GM23338 (cell line): ENCODE measurements around the gene PPP2R2B. TPM values are rescaled to one million over a fixed set of nuclear protein-coding genes. Genes with fewer than 3 reads are reported as not detected.

ENCODE experiments used
- ATAC-seq: fragments of 200-7000 bp; cut with Tn5 transposase; 3 replicates; pipeline ENCODE4 v1.9.1; 2020
- DNase-seq: peaks from one replicate; pipeline ENCODE4 v3.0.0-alpha.2; 2015; ENCODE audit warnings: low spot score
- H2AFZ ChIP-seq: fragments of 200-600 bp; sonication (generic); 2 replicates; pipeline ENCODE4 v1.8.0; 2016; ENCODE audit warnings: antibody characterized with exemption, mild to moderate bottlenecking, moderate library complexity
- H3F3A ChIP-seq: fragments of 200-600 bp; sonication (generic); replicated peaks from 2 replicates; pipeline ENCODE4 v1.8.0; 2017; ENCODE audit warnings: antibody characterized with exemption, mixed run types, low read depth
- H3K27ac ChIP-seq: fragments of 200-600 bp; sonication (generic); 2 replicates; pipeline ENCODE4 v1.6.1; 2016; ENCODE audit warnings: low read depth
- H3K27me3 ChIP-seq: fragments of 200-600 bp; sonication (generic); 2 replicates; pipeline ENCODE4 v1.8.0; 2016; ENCODE audit warnings: mild to moderate bottlenecking, mixed run types, moderate library complexity; ENCODE audit not compliant: insufficient read depth
- H3K36me3 ChIP-seq: fragments of 200-600 bp; sonication (generic); 2 replicates; pipeline ENCODE4 v1.8.0; 2016; ENCODE audit warnings: mild to moderate bottlenecking; ENCODE audit not compliant: insufficient read depth
- H3K4me1 ChIP-seq: fragments of 200-600 bp; sonication (generic); 2 replicates; pipeline ENCODE4 v1.8.0; 2016; ENCODE audit warnings: mild to moderate bottlenecking, moderate library complexity; ENCODE audit not compliant: insufficient read depth
- H3K4me2 ChIP-seq: fragments of 200-600 bp; sonication (generic); 2 replicates; pipeline ENCODE4 v1.7.1; 2017; ENCODE audit warnings: mixed run types
- H3K4me3 ChIP-seq: fragments of 200-600 bp; sonication (generic); 2 replicates; pipeline ENCODE4 v1.6.1; 2016; ENCODE audit warnings: mixed run types
- H3K79me2 ChIP-seq: fragments of 200-600 bp; sonication (generic); replicated peaks from 2 replicates; pipeline ENCODE4 v1.8.0; 2017; ENCODE audit warnings: mild to moderate bottlenecking; ENCODE audit not compliant: insufficient read depth
- H3K9me2 ChIP-seq: fragments of 200-600 bp; sonication (generic); 2 replicates; pipeline ENCODE4 v1.8.0; 2017; ENCODE audit not compliant: insufficient read depth
- H4K20me1 ChIP-seq: fragments of 200-600 bp; sonication (generic); replicated peaks from 2 replicates; pipeline ENCODE4 v1.8.0; 2017; ENCODE audit warnings: mild to moderate bottlenecking; ENCODE audit not compliant: insufficient read depth
- H3K27ac Mint-ChIP-seq: 2 replicates; pipeline ENCODE4 v1.8.0; 2020; ENCODE audit warnings: inconsistent platforms, mild to moderate bottlenecking, moderate library complexity, mixed read lengths
- H3K27me3 Mint-ChIP-seq: 3 replicates; pipeline ENCODE4 v1.8.0; 2022; ENCODE audit warnings: low read depth, mild to moderate bottlenecking, moderate library complexity, mixed read lengths, inconsistent platforms; ENCODE audit not compliant: insufficient read depth, poor library complexity
- H3K36me3 Mint-ChIP-seq: 3 replicates; pipeline ENCODE4 v1.8.0; 2021; ENCODE audit warnings: low read depth, mild to moderate bottlenecking, inconsistent platforms, moderate library complexity, mixed read lengths
- H3K4me1 Mint-ChIP-seq: 3 replicates; pipeline ENCODE4 v1.8.0; 2020; ENCODE audit warnings: mild to moderate bottlenecking, inconsistent platforms, mixed read lengths
- H3K4me3 Mint-ChIP-seq: 3 replicates; pipeline ENCODE4 v1.8.0; 2021; ENCODE audit warnings: moderate library complexity, mild to moderate bottlenecking, inconsistent platforms, mixed read lengths
- H3K9me3 Mint-ChIP-seq: 3 replicates; pipeline ENCODE4 v1.8.0; 2020; ENCODE audit warnings: moderate library complexity, mild to moderate bottlenecking, inconsistent platforms, mixed read lengths
- CREB1 ChIP-seq: fragments of 250-450 bp; sonication (Bioruptor Pico); IDR thresholded peaks from 2 replicates; pipeline ENCODE4 v1.5.0; 2020; ENCODE audit warnings: low read depth, mild to moderate bottlenecking, moderate library complexity
- CTCF ChIP-seq, 2 experiments: fragments of 200-600 bp in 1 of 2; sonication (generic) in 1 of 2; conservative IDR thresholded peaks; 2 replicates each; pipeline versions ENCODE4 v1.5.1 to v1.6.1; 2016 to 2017; ENCODE audit warnings: antibody characterized with exemption in 2 of 2, low read depth in 2 of 2, mild to moderate bottlenecking in 2 of 2, moderate library complexity in 1 of 2
- EZH2 ChIP-seq: fragments of 200-600 bp; sonication (generic); IDR thresholded peaks from one replicate; pipeline ENCODE4 v1.8.0; 2017; ENCODE audit warnings: antibody characterized with exemption, mild to moderate bottlenecking, low read depth; ENCODE audit not compliant: unreplicated experiment
- JUNB ChIP-seq: IDR thresholded peaks from one replicate; pipeline ENCODE4 v1.6.1; 2016; ENCODE audit warnings: antibody characterized with exemption; ENCODE audit not compliant: unreplicated experiment
- NANOG ChIP-seq: IDR thresholded peaks from 2 replicates; pipeline ENCODE4 v1.6.1; 2016; ENCODE audit warnings: antibody characterized with exemption, borderline replicate concordance
- POLR2AphosphoS5 ChIP-seq: IDR thresholded peaks from 2 replicates; pipeline ENCODE4 v1.6.1; 2016; ENCODE audit warnings: antibody characterized with exemption, low read depth
- ZNF462 ChIP-seq: fragments of 250-450 bp; sonication (Bioruptor Pico); IDR thresholded peaks from 2 replicates; pipeline ENCODE4 v1.5.0; 2020; ENCODE audit warnings: mild to moderate bottlenecking, moderate library complexity
- polyA plus RNA-seq: library from polyadenylated mRNA; unstranded; fragments of >200 nt; fragmentation: Nextera tagmentation; extraction: Ambion mirVana; gene quantifications from 2 replicates; pipeline ENCODE4 v1.2.1, GENCODE V29; 2016
- total RNA-seq: library from RNA; depleted of rRNA; stranded (reverse); fragments of >200 nt; shearing (Covaris generic); gene quantifications from 2 replicates; pipeline ENCODE4 v1.2.3, GENCODE V29; 2014

The PPP2R2B gene
- total and polyA plus RNA-seq, 2 experiments from 2014 or later = 21.3 to 33.9 TPM

- ATAC-seq = no peak
- H3K4me1 ChIP-seq = no peaks in the 10 kb centered on the region
- H4K20me1 ChIP-seq = no peaks in the 10 kb centered on the region
- Mint-ChIP-seq H3K36me3 (peaks cover 7% of the 10 kb centered on the region), H3K4me3 (no peak overlapping the region), H3K9me3 (no peaks in the 10 kb centered on the region), H3K4me1 (no peaks in the 10 kb centered on the region; the same call in 2 of the 3 replicates), H3K27me3 (no peaks in the 10 kb centered on the region), H3K27ac (no peak overlapping the region)
- no peaks in the 10 kb centered on the region for H3F3A ChIP-seq
- H3K9me2 ChIP-seq = peaks cover 4% of the 10 kb centered on the region; the same call in 1 of the 2 replicates
- H3K4me2 ChIP-seq = no peak overlapping the region
- TF ChIP-seq ZNF462 (CRISPR knock-in tag) (no peak), NANOG (no peak), CREB1 (no peak), EZH2 (no peak), CTCF (conservative IDR thresholded peaks at IDR 0.05; ENCODE audit: low read depth in 2 of 2) (no peak), JUNB (no peak), POLR2AphosphoS5 (no peak)
- no peak for DNase-seq
- no peaks in the 10 kb centered on the region for H3K36me3 ChIP-seq
- no peak overlapping the region for H2AFZ ChIP-seq
- no peaks in the 10 kb centered on the region for H3K79me2 ChIP-seq
- H3K27ac ChIP-seq = no peak overlapping the region
- no peak overlapping the region for H3K4me3 ChIP-seq
- no peaks in the 10 kb centered on the region for H3K27me3 ChIP-seq
Measured at GRCh38 chr5:146710348-146710747, 168.2 kb downstream of the PPP2R2B start.
